T-helper 17 cell (primary cell): ENCODE results near the gene ELL. TPM values are rescaled to one million over a fixed set of nuclear protein-coding genes. Genes with fewer than 3 reads are reported as not detected.

Experiments used
- ATAC-seq: fragments of 150-1000 bp; cut with Tn5 transposase; 2 replicates; pipeline ENCODE4 v1.10.0; 2021; ENCODE audit warnings: mild to moderate bottlenecking, moderate library complexity
- DNase-seq, 3 donors: peaks; one replicate each; pipeline versions ENCODE4 v3.0.0 to v3.0.0-alpha.2; 2020 to 2021
- H3K9me3 ChIP-seq: one replicate; pipeline ENCODE4 v1.7.0; 2013; ENCODE audit warnings: low read length, mild to moderate bottlenecking; ENCODE audit not compliant: control insufficient read depth, poor library complexity, severe bottlenecking
- H3K27ac Mint-ChIP-seq: one replicate; pipeline ENCODE4 v1.8.0; 2022; ENCODE audit warnings: mild to moderate bottlenecking, moderate library complexity, mixed read lengths
- H3K27me3 Mint-ChIP-seq: one replicate; pipeline ENCODE4 v1.8.0; 2022; ENCODE audit warnings: mixed read lengths
- H3K36me3 Mint-ChIP-seq: one replicate; pipeline ENCODE4 v1.8.0; 2022; ENCODE audit warnings: low read depth, mixed read lengths
- H3K4me1 Mint-ChIP-seq: one replicate; pipeline ENCODE4 v1.8.0; 2022; ENCODE audit warnings: mild to moderate bottlenecking, mixed read lengths
- H3K4me3 Mint-ChIP-seq: one replicate; pipeline ENCODE4 v1.8.0; 2022; ENCODE audit warnings: mild to moderate bottlenecking, moderate library complexity, mixed read lengths
- total RNA-seq, 4 donors: library from RNA in 2 of 4; stranded (reverse) in 2 of 4; gene quantifications; one replicate each; pipeline ENCODE4 v1.2.3 and lab custom pipeline; 2022 to 2026

Gene ELL
- total RNA-seq, 2 donors from 2014 or later, result 51.0 to 62.8 TPM

GRCh38 chr19:18430417-18431144, 91.3 kb downstream of the ELL start:
- Mint-ChIP-seq H3K36me3 (no peaks in the 10 kb centered on the region), H3K4me1 (peaks cover 24% of the 10 kb centered on the region), H3K27me3 (no peaks in the 10 kb centered on the region), H3K27ac (peak overlapping the region; percentile 29), H3K4me3 (peak overlapping the region; percentile 50)
- no peak for DNase-seq
- no peak for ATAC-seq
- H3K9me3 ChIP-seq, result no peaks in the 10 kb centered on the region

- no peak for ATAC-seq
Measured at GRCh38 chr19:18429717-18430416, 92.0 kb downstream of the ELL start.

GRCh38 chr19:18428787-18429674, 92.8 kb downstream of the ELL start:
- Mint-ChIP-seq H3K27me3 (no peaks in the 10 kb centered on the region), H3K27ac (peak overlapping the region; percentile 65), H3K4me1 (peaks cover 27% of the 10 kb centered on the region), H3K36me3 (no peaks in the 10 kb centered on the region), H3K4me3 (peak overlapping the region; percentile 83)
- peak; percentile 80 to 84 (median 83) for DNase-seq
- no peaks in the 10 kb centered on the region for H3K9me3 ChIP-seq
- peak; percentile 84 for ATAC-seq

More at GRCh38 chr19:18429717-18430416, 92.0 kb downstream of the ELL start:
- Mint-ChIP-seq H3K4me3 (peak overlapping the region; percentile 83), H3K27me3 (no peaks in the 10 kb centered on the region), H3K27ac (peak overlapping the region; percentile 65), H3K4me1 (peaks cover 27% of the 10 kb centered on the region), H3K36me3 (no peaks in the 10 kb centered on the region)
- H3K9me3 ChIP-seq, result no peaks in the 10 kb centered on the region
- no peak for DNase-seq

GRCh38 chr19:18428173-18428786, 93.6 kb downstream of the ELL start:
- H3K4me3 Mint-ChIP-seq, result peak overlapping the region; percentile 83
- H3K36me3 Mint-ChIP-seq, result no peaks in the 10 kb centered on the region
- H3K4me1 Mint-ChIP-seq, result peaks cover 29% of the 10 kb centered on the region
- H3K27ac Mint-ChIP-seq, result no peak overlapping the region
- no peaks in the 10 kb centered on the region for H3K27me3 Mint-ChIP-seq
- DNase-seq, result no peak
- no peak for ATAC-seq
- H3K9me3 ChIP-seq, result no peaks in the 10 kb centered on the region

GRCh38 chr19:18427743-18428113, 94.1 kb downstream of the ELL start:
- Mint-ChIP-seq H3K27ac (no peak overlapping the region), H3K4me1 (peaks cover 35% of the 10 kb centered on the region), H3K4me3 (no peak overlapping the region), H3K36me3 (no peaks in the 10 kb centered on the region), H3K27me3 (no peaks in the 10 kb centered on the region)
- no peak for DNase-seq
- ATAC-seq, result no peak
- no peaks in the 10 kb centered on the region for H3K9me3 ChIP-seq

- no peak for ATAC-seq
- Mint-ChIP-seq H3K27me3 (no peaks in the 10 kb centered on the region), H3K4me1 (peaks cover 39% of the 10 kb centered on the region), H3K36me3 (no peaks in the 10 kb centered on the region), H3K4me3 (no peak overlapping the region), H3K27ac (peak overlapping the region; percentile 94)
- DNase-seq, result no peak
- H3K9me3 ChIP-seq, result no peaks in the 10 kb centered on the region
Measured at GRCh38 chr19:18427080-18427742, 94.7 kb downstream of the ELL start.

GRCh38 chr19:18426416-18426767, 95.5 kb downstream of the ELL start:
- no peaks in the 10 kb centered on the region for H3K36me3 Mint-ChIP-seq
- H3K4me1 Mint-ChIP-seq, result peaks cover 44% of the 10 kb centered on the region
- no peak overlapping the region for H3K4me3 Mint-ChIP-seq
- no peak for ATAC-seq
- peak overlapping the region; percentile 94 for H3K27ac Mint-ChIP-seq
- no peaks in the 10 kb centered on the region for H3K9me3 ChIP-seq
- H3K27me3 Mint-ChIP-seq, result no peaks in the 10 kb centered on the region
- DNase-seq, result no peak

GRCh38 chr19:18425515-18426415, 96.1 kb downstream of the ELL start:
- ATAC-seq (no peak), DNase-seq (no peak)
- Mint-ChIP-seq H3K27me3 (no peaks in the 10 kb centered on the region), H3K4me1 (peaks cover 48% of the 10 kb centered on the region), H3K27ac (peak overlapping the region; percentile 94), H3K4me3 (peak overlapping the region; percentile 97), H3K36me3 (no peaks in the 10 kb centered on the region)
- H3K9me3 ChIP-seq, result no peaks in the 10 kb centered on the region

- DNase-seq, result no peak
- Mint-ChIP-seq H3K36me3 (no peaks in the 10 kb centered on the region), H3K4me3 (peak overlapping the region; percentile 97), H3K27ac (peak overlapping the region; percentile 94), H3K4me1 (peaks cover 52% of the 10 kb centered on the region), H3K27me3 (no peaks in the 10 kb centered on the region)
- no peaks in the 10 kb centered on the region for H3K9me3 ChIP-seq
- ATAC-seq, result no peak
Measured at GRCh38 chr19:18424890-18425514, 96.9 kb downstream of the ELL start.

GRCh38 chr19:18424122-18424889, 97.6 kb downstream of the ELL start:
- no peaks in the 10 kb centered on the region for H3K9me3 ChIP-seq
- ATAC-seq (no peak), DNase-seq (no peak)
- Mint-ChIP-seq H3K27ac (peak overlapping the region; percentile 94), H3K4me1 (peaks cover 50% of the 10 kb centered on the region), H3K27me3 (no peaks in the 10 kb centered on the region), H3K4me3 (peak overlapping the region; percentile 97), H3K36me3 (no peaks in the 10 kb centered on the region)
